Measurements from ENCODE around the gene IGLON5.

Gene IGLON5

DNA sequence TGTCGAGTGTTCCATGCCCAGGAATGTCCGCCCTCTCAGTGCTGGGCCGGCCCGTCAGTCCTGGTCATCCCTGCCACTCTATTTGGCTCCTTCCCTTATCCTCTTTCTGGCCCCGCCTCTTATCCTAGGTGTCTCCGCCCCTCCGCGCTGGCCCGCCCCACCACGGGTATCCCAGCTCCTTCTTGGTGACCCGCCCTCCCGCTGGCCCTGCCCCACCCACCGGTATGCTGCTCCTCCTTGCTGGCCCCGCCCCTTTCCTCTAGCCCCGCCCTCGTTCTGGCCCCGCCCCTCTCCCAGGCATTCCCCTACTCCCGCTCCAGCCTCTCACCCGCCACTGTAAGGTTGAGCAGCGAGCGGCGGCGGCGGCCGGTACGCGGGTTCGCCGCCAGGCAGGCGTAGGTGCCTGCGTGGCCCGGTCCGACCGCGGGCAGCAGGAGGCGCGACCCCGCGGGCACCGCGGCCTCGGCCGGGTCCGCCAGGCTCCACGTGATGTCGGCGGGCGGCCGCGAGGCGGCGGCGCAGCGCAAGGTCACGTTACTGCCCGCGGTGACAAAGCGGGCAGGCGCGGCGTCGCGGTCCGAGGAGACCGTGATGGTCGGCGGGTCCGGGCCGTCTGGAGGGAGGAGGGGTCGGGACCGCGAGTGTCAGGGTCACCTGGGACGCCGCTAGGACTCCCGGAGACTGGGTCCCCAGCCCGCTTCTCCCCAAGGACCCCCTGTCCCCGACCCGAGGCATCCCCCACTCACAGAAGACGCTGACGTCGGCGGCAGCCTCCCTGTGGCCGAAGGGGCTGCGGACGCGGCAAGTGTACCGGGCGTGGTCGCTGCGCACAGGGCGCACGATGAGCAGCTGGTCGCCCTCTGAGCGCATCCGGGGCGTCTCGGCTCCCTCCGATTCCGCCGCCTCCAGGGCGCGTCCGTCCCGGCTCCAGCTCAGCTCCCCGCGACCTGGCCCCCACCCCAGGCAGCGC is 28.5 kb downstream of the IGLON5 start:
- peak; percentile 97 for DNase-seq

DNA sequence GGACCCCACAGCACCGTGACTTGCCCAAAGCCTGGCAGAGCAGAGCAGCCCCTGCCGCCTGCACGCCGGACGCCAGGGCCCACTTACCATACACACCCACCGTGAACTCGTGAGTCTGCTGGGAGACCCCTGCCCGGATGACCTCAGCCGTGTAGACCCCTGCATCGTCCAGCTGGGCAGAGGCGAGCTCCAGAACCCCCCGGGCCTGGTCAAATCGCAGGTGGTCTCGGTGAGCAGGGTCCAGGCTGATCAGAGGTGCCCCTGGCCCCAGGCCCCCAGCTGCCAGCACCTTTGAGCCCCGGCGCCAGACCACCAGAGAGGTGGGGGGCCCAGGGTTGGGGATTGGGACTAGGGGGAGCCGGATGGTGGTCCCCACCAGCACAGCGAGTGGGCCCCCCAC is 29.6 kb downstream of the IGLON5 start:
- no peak for DNase-seq

DNA sequence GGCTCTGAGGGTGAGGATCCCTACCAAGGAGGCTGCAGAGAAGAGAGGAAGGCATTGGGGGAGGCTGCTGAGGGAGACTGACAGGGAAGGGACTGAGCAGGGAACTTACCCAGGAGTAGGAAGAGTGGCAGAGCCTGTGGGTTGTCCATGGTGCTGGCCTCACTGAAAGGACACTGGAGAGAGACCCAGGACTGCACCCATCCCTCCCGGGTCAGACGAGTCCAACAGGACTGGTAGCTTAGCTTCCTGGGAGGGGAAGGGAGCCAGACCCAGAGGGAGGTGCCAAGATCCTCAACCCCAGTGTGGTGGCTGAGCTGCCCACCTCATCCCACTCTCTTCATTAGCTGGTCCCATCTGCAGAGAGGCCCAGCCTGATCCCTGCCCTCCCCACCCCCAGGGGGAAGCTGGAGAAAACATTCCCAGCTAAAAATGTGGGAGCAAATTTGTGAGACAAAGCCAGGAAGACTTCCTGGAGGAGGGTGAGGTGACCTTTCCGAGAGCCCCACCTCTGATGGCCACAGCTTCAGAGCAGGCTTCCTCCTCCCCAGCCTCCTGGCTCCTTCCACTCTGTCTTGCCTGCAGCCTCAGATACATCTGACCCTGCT is 30.6 kb downstream of the IGLON5 start, which contains the start of gene VSIG10L:
TSS of gene VSIG10L (minus strand) at position 164 of the 605 bp plus-strand sequence. CDS start at position 149, 15 bp downstream.
- no peak for DNase-seq

DNA sequence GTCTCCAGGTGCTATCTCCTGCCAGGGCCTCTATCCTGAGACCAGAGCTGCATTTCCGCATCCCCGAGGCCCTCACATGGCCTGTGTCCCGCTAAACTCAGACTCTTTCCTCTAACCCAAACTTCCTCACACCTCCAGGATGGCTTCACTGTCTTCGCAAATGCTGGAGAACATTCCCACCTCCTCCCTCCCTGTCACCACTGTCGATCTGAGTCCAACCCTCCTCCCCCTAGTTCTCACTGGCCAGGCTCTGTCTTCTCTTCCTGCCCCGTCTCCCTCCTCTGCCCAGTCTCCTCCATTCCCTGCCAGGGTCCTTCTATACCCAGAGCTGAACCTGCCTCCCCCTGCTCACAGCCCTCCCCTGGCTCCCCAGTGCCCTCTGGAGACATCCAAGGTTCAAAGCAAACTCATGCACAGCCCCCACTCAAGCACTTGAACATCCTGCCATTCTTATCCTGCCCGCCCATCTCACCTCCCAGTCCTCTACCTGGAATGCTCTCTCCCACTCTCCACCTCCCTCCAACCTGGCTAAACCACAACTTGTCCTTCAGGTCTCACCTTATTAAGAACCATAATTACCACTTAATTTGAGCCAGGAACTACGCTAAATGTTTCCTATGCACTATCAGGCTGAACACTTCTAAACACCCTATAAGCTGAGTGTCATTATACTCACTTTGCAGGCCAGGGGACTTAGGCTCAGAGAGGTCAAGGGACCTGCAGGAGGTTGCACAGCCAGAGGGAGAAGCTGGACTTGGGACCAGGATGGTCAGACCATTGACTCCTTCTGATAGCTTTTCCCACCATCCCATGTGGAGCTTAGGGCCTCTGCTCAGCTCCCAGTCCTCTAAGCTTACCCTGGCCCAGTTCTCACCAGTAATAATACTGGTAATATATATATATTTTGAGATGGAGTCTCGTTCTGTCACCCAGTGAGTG is 31.5 kb downstream of the IGLON5 start:
- no peak for DNase-seq

DNA sequence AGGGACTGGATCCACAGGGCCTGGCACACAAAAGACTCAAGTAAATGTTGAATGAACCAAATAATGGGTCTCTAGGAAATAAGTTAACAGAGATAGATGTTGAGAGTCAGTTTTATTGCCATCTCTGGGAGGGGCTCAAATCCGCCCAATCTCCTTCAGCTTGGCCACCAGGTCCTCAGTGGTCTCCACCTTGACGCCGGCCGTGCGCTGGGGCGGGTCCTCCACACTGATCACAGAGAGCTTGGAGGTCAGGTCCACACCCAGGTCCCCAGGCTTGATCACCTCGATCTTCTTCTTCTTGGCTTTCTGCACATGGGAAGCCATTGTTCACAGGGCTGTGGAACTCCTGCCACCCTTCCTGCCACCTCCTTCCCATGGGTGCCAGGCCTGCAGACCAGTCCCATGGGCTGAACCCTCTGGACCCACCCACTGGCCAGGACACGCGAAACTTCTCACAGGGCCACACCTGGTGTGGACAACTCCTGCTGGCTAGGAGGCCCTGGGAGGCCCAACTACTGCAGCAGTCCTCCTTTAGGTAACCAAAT is 33.7 kb downstream of the IGLON5 start:
- no peak for DNase-seq

DNA sequence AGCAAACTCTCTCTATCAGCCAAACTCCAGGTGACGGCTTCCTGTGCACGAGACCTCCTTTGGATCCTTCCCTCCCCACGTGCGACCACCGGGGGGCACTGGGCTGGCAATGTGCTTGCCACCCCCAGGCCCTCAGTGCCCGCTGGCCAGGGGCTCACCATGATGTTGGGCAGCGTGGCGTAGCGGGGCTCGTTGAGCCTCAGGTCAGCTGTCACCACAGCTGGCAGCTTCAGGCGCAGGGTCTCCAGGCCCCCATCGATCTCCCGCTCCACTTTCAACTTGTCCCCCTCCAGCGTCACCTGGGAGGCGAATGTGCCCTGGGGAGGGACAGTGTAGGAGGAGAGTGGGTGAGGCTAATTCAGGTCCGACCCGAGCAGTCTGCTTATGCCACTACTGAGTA is 35.3 kb downstream of the IGLON5 start:
- DNase-seq = no peak

DNA sequence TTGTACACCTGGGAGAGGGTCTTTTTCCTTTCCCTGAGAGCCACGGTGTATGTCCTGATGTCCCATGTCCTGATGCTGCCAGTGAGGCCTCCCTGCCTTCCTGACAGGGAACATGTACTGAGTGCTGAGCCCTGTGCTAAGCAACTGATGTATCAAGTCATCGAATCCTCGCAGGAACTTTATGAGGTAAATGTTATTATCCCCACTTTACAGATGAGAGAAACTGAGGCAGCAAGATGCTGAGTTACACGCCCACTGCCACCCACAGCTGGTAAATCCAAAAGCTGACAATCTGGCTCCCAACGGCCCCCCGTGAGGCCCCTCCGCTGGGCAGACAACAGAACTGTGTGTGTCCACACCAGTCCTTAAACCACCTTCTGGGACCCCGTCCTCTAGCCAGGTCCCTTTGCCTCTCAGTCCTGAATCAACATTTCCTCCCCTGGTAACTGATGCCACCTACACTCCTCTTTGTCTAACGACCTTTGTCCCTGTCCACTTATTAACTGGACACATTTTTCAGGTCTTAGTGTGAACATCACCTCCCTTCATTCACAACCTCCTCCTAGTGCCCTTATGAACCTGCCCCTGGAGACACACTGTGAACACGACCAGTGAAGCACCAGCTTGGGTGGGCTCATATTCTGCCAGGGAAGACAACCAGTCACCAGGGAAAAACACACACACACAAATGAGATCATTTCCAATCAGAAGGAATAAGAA is 35.9 kb downstream of the IGLON5 start:
- no peak for DNase-seq

DNA sequence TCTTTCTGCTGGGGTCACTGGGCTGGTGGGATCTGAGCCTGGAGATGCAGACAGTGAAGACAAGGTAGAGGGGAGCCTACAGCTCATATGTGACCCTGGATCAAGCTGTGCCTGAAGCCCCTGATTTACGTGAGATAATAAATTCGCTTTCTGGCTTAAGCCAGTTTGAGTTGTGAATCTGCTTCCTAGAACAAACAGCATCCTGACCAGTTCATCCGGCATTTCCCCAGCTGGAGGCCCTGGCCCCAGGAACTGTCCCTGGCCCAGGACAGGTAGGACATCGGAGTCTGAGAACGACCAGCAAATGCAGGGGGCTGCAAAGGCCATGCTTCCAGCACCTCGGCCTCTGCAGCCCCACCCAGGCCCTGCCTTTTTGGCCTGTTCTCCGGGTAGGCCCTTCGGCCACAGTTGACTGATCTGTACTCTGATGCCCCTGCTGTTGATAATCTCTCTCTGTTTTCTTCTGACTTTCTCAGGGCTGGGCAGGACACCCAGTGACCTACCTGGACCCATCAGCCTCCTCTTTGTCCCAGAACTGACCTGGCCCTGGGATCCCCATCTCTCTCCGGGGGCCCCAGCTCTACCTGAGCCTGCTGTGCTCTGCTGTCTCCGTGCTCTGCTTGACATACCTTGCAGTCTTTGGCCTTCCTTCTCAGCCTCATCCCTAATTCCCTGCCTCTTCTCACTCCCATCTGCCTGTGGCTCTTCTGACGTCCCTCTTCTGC is 40.0 kb downstream of the IGLON5 start:
- DNase-seq = no peak

DNA sequence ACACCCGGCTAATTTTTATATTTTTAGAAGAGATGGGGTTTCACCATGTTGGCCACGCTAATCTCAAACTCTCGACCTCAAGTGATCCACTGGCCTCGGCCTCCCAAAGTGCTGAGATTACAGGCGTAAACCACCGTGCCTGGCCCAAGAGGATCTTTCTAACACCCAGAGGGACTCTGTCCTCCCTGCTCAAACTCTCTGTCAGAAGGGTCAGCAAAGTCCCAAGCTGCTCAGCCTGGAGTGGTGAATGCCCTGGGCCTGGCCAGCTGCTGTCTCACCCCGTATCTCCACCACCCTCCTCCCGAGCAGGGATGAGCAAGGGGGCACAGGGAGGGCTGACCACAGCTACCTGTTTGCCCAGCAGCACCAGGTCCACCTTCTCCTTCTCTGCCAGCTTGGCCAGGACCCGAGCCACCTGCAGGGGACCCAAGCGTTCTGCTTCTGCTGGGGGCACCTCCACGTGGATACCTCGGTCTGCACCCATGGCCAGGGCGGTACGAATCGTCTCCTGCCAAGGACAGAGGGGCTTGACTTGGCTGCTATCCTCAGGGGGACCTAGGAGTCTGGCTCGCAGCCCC is 41.4 kb downstream of the IGLON5 start:
- DNase-seq = no peak

DNA sequence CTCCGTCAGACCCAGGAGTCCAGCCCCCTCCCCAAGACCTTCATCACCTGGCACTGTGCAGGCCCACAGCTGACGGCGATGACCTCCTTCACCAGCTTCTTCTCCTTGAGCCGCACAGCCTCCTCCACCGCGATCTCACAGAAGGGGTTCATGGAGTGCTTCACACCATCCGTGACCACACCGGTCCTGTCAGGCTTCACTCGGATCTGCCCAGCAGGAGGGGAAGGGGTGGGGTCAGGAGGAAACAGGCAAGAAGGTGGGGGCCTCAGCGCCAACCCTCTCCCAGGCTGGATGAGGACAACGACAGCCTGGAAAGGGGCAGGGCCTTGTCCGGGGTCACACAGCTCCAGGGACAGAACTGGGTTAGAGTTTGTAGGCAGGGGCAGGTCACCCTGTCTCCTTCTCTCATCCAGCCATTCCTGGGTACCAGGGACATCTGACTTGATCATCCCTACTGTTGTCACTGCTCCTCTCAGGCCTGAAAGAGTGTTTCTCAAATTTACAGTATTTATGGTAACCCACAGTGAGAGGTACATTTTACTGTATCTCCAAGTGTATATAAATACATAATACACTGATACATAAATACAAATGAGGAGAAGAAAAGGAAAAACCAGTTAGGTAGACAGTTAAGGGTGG is 42.8 kb downstream of the IGLON5 start:
- DNase-seq = no peak

DNA sequence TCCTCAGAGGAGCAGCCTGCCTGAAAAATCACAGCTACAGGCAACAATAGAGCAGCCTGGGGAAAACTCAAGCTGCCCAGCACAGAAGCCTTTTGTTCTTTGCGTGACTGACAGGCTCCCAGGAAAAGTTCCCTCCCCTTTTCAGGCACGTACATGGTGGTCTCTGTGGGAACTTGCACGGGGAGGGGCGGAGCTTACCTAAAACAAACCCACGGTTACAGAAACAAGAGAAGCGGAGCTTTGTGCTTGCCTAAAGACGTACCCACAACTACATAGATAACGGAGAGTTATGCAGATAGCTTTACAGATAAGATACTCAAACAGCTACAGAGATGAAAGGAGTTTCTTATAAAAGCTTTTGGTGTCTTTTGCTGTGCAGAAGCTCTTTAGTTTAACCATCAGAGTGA is 43.3 kb downstream of the IGLON5 start:
- DNase-seq = no peak

DNA sequence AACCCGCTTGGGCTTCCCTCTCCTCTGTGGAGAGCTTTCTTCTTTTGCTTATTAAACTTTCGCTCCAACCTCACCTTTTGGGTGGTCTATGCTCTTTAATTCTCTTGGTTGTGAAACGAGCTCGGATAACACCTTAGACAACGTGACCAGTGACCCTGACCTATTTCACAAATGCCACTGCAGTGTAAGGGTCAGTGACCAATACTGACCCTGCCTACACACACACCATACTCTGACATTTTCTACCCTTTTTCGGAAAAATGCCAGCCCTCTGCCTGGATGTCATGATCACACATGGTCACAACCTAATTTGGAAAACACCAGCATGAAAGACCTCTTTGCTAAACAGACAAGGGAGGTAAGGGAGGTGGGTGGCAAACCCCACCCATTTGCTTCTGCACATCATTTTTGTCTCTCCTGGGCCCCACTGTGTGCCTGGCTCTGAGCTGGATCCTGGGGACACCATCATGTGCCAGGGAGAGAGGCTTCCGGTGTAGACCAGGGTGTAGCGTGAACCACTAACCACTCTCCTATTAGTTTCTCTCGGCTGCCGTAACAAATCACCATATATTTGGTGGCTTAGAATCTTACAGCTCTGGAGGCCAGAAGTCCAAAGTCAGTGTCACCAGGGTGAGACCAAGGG is 44.8 kb downstream of the IGLON5 start:
- no peak for DNase-seq

DNA sequence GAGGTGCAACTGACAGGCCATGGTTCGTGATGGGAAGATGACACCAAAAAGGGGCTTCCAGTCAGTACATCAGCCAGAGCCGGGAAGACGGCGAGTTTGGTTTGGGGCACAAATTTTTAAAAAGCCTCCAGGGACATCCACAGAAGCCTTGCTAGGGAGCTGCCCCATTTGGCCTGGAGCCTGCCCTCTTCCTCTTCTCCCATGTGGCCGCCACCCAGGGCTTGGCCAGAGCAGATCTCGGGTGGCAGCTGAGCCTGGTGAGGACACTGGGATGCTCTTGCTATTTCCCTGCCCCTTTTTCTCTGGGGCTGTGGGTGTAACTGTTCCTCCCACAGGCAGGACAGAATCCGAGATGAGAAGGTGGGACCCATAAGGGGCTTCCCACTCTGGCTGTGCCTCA is 46.5 kb downstream of the IGLON5 start:
- DNase-seq = no peak

DNA sequence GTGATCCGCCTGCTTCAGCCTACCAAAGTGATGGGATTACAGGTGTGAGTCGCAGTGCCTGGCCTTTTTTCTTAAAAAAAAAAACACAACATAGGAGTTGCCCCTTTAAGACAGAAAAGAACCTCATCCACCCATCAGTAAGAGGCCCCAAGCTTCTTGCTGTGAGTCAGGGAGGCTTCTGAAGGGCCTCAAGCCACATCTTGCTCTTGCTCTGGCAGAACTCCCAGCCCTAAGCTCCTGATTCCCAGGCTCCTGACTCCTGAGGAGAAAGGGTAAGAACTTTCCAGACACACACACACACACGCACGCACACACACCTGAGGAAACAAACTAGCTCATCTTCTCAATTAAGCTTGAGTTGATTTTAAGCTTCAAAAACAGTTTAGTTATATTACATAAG is 47.9 kb downstream of the IGLON5 start:
- peak; percentile 68 for DNase-seq

DNA sequence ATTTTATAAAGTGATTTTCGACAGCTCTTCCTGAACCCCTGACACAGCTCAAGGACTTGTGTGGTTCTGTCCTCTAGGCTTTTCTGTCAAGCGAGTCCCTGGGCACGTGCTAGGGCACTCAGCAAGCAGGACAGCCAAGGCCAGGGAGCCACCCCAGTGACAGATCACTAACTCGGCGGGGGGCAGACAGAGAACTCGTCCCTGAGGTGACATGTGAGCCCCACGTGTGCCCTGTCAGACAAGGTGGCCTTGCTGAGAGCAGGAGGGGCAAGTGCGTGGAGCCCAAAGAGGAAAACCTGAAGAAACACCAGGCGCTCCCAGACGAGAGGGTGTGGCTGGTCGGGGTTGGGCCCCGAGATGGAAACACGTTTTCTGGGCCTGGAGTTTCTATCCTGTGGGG is 49.8 kb downstream of the IGLON5 start:
- DNase-seq = no peak

DNA sequence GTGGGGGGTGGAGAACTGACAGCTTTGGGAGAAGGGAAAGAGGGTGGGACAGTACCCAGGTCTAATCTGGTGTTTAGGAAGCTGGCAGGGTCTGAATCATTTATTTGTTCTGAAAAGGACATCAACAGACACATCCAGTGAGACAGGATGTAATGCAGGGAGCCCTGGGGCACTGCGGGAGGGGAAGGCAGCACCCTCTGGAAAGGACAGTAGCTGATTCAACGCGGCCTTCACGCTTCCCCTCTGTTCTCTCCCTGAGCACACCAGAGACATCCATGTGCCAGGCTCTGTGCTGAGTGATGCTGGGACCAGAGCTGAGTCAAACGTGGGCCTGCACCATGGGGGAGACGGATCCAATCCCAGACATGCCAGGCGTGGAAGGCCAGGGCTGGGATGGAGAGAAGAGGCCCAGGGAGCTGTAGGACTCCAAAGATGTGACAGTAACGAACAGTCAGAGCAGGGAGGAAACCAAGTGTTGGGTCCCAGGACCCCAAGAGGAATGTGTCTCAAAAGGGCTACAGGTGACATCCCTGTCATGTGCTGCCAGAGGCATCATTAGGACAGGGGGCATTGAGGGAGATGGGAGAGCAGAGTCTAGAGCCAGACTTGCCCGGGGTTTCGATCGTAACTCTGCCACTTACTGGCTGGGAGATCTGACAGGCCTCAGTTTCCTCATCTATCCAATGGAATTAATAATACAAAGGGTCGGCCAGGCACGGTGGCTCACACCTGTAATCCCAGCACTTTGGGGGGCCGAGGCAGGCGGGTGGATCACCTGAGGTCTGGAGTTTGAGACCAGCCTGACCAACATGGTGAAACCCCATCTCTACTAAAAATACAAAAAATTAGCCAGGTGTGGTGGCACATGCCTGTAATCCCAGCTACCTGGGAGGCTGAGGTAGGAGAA is 53.0 kb downstream of the IGLON5 start:
- DNase-seq = peak; percentile 47

DNA sequence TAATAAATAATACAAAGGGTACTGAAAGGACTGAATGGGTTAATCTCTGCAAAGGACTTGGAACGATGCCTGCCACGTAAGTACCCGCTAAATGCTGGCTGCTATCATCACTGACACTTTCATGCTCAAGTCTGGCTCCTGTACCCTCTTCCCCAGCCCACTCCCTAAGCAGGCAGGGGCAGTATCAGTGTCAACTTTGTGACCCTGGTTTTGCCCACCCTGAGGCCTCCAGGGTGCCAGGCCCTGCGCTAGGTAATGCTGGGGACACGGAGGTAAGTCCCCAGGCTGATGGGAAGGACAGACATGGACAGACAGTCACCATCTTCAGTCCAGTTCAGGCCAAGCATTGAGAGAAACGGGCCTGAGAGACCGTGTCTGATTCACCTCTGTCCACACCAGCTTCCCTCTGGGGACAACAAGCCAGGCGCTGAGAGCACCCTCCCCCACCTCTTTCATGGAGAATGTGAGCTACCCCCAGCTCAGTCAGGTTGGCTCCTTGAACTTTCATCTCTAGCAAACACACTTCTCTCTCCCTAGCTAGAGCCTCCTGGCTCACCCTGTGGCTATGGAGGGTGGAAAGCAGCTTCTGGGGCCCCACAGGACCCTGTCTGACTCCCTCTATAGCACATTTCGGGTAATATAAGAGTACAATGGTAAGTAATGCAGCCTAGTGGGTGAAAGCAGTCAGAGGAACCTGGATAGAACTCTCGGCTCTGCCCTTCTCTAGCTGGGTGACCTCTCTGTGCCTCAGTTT is 53.9 kb downstream of the IGLON5 start:
- peak; percentile 45 for DNase-seq

DNA sequence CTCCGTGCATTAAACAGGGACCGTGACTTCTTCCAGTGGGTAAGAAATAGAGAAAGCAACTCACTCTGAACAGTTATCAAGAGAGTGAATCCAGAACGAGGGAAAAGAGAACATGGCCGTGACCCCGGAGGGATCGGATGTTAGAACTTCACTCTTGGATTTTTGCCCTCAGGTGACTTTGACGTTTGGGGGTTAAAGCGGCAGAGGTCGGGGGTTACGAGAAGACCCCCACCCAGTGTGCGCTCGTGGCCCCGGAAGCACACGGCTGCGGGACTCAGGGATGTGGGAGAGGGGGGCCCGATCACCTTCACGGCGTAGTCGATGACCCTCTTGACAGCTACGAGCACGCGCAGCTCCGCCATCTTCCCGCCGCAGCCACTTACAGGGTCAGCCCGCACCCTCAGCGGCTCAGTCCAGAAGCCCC is 54.5 kb downstream of the IGLON5 start, which contains the start of gene ETFB:
TSS of gene ETFB (minus strand) at position 424 of the 424 bp plus-strand sequence. CDS start at position 362, 62 bp downstream.
- no peak for DNase-seq

Data from EL (cell line).